NB4 (cell line): ENCODE measurements around the gene FBXW11.
A peak's percentile ranks its signal among the peaks of the same experiment; 100 is the strongest.

Experiments
- POLR2A ChIP-seq: IDR thresholded peaks from 2 replicates; pipeline ENCODE4 v1.6.1; 2011; ENCODE audit warnings: mild to moderate bottlenecking; ENCODE audit not compliant: insufficient read length; ENCODE audit errors: extremely low read depth
- TF ChIP-seq, protein P1 (sequence below): IDR thresholded peaks from one replicate; pipeline ENCODE4 v1.5.1; 2012; ENCODE audit warnings: low read depth, low read length

DNA sequence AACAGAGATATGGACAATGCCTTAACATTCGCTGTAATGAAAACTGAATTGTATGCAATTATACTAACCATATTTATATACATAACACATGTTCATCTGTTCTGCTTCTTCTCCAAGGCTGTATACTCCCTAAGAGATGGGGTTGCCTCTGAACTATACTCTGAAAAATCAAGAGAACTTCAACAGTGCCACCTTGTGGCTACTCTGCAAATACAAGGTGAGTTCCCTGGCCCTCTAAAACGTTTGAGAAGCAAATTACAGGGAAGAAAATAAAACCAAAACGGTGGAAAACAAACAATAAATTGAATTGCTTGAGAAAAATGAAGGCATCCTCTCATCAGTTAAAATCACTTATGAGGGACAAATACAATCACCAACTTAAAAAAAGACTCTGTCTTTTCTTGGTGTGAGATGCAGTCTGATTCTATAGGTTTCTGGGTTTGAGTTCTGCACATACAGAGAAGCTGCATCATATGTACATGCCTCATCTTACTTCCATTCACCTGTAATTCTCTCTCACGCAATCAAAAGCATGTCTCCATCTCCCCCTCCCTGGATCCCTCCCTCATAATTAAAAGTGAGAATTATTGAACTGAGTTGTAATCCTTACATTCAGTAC lies 98.6 kb downstream of the FBXW11 start:
- TF ChIP-seq, protein P1, sequence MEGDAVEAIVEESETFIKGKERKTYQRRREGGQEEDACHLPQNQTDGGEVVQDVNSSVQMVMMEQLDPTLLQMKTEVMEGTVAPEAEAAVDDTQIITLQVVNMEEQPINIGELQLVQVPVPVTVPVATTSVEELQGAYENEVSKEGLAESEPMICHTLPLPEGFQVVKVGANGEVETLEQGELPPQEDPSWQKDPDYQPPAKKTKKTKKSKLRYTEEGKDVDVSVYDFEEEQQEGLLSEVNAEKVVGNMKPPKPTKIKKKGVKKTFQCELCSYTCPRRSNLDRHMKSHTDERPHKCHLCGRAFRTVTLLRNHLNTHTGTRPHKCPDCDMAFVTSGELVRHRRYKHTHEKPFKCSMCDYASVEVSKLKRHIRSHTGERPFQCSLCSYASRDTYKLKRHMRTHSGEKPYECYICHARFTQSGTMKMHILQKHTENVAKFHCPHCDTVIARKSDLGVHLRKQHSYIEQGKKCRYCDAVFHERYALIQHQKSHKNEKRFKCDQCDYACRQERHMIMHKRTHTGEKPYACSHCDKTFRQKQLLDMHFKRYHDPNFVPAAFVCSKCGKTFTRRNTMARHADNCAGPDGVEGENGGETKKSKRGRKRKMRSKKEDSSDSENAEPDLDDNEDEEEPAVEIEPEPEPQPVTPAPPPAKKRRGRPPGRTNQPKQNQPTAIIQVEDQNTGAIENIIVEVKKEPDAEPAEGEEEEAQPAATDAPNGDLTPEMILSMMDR: peak; percentile 61
- no peak for TF ChIP-seq POLR2A
